K562 (cell line): ENCODE data around the gene PAFAH2. TPM values are rescaled to one million over a fixed set of nuclear protein-coding genes. Genes with fewer than 3 reads are reported as not detected.

ENCODE experiments used
- ATAC-seq: fragments of 200-7000 bp; cut with Tn5 transposase; 3 replicates; pipeline ENCODE4 v1.9.1; 2020; ENCODE audit warnings: moderate library complexity
- BruUV-seq: library from RNA; stranded (reverse); fragments of 400-500 nt; replicated peaks from 2 replicates; lab custom pipeline; 2021; lab: Mats Ljungman, UMichigan
- CTCF ChIA-PET: fragments of 300-600 bp; formaldehyde crosslinking; extraction: SDS; loops from one replicate; lab custom pipeline; 2021; ENCODE audit warnings: low intra/inter-chr PET ratio; lab: Yijun Ruan, JAX
- POLR2A ChIA-PET: fragments of 300-600, 350-650 bp; sonication (Branson Sonifier 250); formaldehyde crosslinking; extraction: SDS; loops from one replicate; lab custom pipeline; 2021; ENCODE audit warnings: antibody characterized with exemption, inconsistent platforms; lab: Yijun Ruan, JAX
- DNase-seq, 4 experiments: peaks; one replicate each; pipeline versions ENCODE4 v3.0.0 to v3.0.0-alpha.2; 2011 to 2018; ENCODE audit warnings: low spot score in 3 of 4, mixed read lengths in 3 of 4; ENCODE audit errors: extremely low read depth in 1 of 4
- FAIRE-seq: peaks from 2 replicates; lab custom pipeline; 2011; peaks lifted over from hg19 to GRCh38; lab: Jason Lieb, UNC
- H2AFZ ChIP-seq: 2 replicates; pipeline ENCODE4 v1.6.0; 2011; ENCODE audit warnings: low read depth, low read length, control low read depth, inconsistent platforms
- H3K27ac ChIP-seq: fragments of 200-600 bp; 3 replicates; pipeline ENCODE4 v1.8.0; 2011; ENCODE audit warnings: low read depth, mild to moderate bottlenecking, control low read depth, inconsistent platforms, low read length, moderate library complexity, mixed read lengths; ENCODE audit errors: extremely low read depth
- H3K27me3 ChIP-seq, 2 experiments: fragments of 300-600 bp in 1 of 2; 2 replicates in 1 of 2; 3 replicates in 1 of 2; pipeline versions ENCODE4 v1.6.0 to v1.8.0; 2011; ENCODE audit warnings: inconsistent platforms in 2 of 2, low read length in 2 of 2, mild to moderate bottlenecking in 1 of 2, mixed read lengths in 1 of 2, moderate library complexity in 1 of 2; ENCODE audit not compliant: control insufficient read depth in 2 of 2, insufficient read depth in 2 of 2
- H3K36me3 ChIP-seq: fragments of 300-600 bp; 3 replicates; pipeline ENCODE4 v1.8.0; 2011; ENCODE audit warnings: mild to moderate bottlenecking, low read length, inconsistent platforms; ENCODE audit not compliant: control insufficient read depth, insufficient read depth
- H3K4me1 ChIP-seq, 2 experiments: fragments of 200-600 bp in 1 of 2; replicated peaks in 1 of 2; 2 replicates in 1 of 2; 3 replicates in 1 of 2; pipeline versions ENCODE4 v1.5.1 to v1.8.0; 2011; ENCODE audit warnings: inconsistent platforms in 2 of 2, low read length in 2 of 2, mild to moderate bottlenecking in 1 of 2, mixed read lengths in 1 of 2, moderate library complexity in 1 of 2; ENCODE audit not compliant: control insufficient read depth in 2 of 2, insufficient read depth in 2 of 2
- H3K4me2 ChIP-seq: 2 replicates; pipeline ENCODE4 v1.6.1; 2011; ENCODE audit warnings: low read length, control low read depth, inconsistent platforms, mixed read lengths; ENCODE audit not compliant: insufficient read depth
- H3K4me3 ChIP-seq: fragments of 200-600 bp; sonication (generic), shearing (Covaris generic); 2 replicates; pipeline ENCODE4 v1.5.1; 2016; ENCODE audit warnings: control low read depth, inconsistent platforms
- H3K79me2 ChIP-seq: fragments of 200-600 bp; 3 replicates; pipeline ENCODE4 v1.8.0; 2011; ENCODE audit warnings: low read length, inconsistent platforms; ENCODE audit not compliant: control insufficient read depth, insufficient read depth
- H3K9ac ChIP-seq, 2 experiments: 2 replicates each; pipeline versions ENCODE4 v1.6.0 to v1.6.1; 2011; ENCODE audit warnings: low read depth in 2 of 2, low read length in 2 of 2, control low read depth in 1 of 2, inconsistent platforms in 1 of 2, mild to moderate bottlenecking in 1 of 2, mixed read lengths in 1 of 2; ENCODE audit not compliant: insufficient read depth in 1 of 2
- H3K9me1 ChIP-seq: one replicate; pipeline ENCODE4 v1.6.0; 2011; ENCODE audit warnings: inconsistent platforms, mild to moderate bottlenecking, low read length, moderate library complexity; ENCODE audit not compliant: control insufficient read depth, insufficient read depth
- H3K9me3 ChIP-seq: replicated peaks from 2 replicates; pipeline ENCODE4 v1.5.1; 2011; ENCODE audit warnings: low read depth, low read length, inconsistent platforms; ENCODE audit not compliant: control insufficient read depth, insufficient read depth
- H4K20me1 ChIP-seq: replicated peaks from 2 replicates; pipeline ENCODE4 v1.6.1; 2011; ENCODE audit warnings: low read length, inconsistent platforms, mixed read lengths; ENCODE audit not compliant: control insufficient read depth, insufficient read depth
- ARID1B ChIP-seq: fragments of 450-650 bp; IDR thresholded peaks from 2 replicates; pipeline ENCODE4 v1.6.1; 2016; ENCODE audit warnings: antibody characterized with exemption, mild to moderate bottlenecking, inconsistent platforms
- CBFA2T3 ChIP-seq: fragments of 450-650 bp; IDR thresholded peaks from 2 replicates; pipeline ENCODE4 v1.6.1; 2017
- CC2D1A ChIP-seq: fragments of 450-650 bp; IDR thresholded peaks from 2 replicates; pipeline ENCODE4 v1.6.1; 2017; ENCODE audit warnings: mild to moderate bottlenecking
- DPF2 ChIP-seq: fragments of 450-650 bp; IDR thresholded peaks from 2 replicates; pipeline ENCODE4 v1.6.1; 2016
- FOXA3 ChIP-seq, 2 experiments: fragments of 450-650 bp in 1 of 2; sonication (generic) in 1 of 2; formaldehyde crosslinking; IDR thresholded peaks in 1 of 2; conservative IDR thresholded peaks in 1 of 2; 2 replicates each; pipeline versions ENCODE4 v1.4.0 to v1.8.0; 2020 to 2022; ENCODE audit warnings: mild to moderate bottlenecking in 2 of 2, missing genetic modification reagents in 1 of 2
- FOXK2 ChIP-seq, 2 experiments: fragments of 450-650 bp; IDR thresholded peaks in 1 of 2; conservative IDR thresholded peaks in 1 of 2; 2 replicates each; pipeline ENCODE4 v1.6.1; 2016; ENCODE audit warnings: low read depth in 2 of 2, mild to moderate bottlenecking in 1 of 2
- KDM1A ChIP-seq, 2 experiments: fragments of 450-650 bp; IDR thresholded peaks; 2 replicates each; pipeline ENCODE4 v1.6.1; 2016; ENCODE audit warnings: mild to moderate bottlenecking in 2 of 2
- KLF16 ChIP-seq: IDR thresholded peaks from 2 replicates; pipeline ENCODE4 v1.6.1; 2016; ENCODE audit warnings: antibody characterized with exemption
- MYBL2 ChIP-seq, 2 experiments: fragments of 450-650 bp in 1 of 2; sonication (generic) in 1 of 2; formaldehyde crosslinking in 1 of 2; IDR thresholded peaks; 2 replicates each; pipeline versions ENCODE4 v1.6.1 to v1.8.1; 2017 to 2022; ENCODE audit warnings: borderline replicate concordance in 1 of 2, inconsistent platforms in 1 of 2, low read depth in 1 of 2, mild to moderate bottlenecking in 1 of 2, missing genetic modification reagents in 1 of 2, moderate library complexity in 1 of 2
- PHTF2 ChIP-seq: fragments of 250-450 bp; sonication (Bioruptor Pico); IDR thresholded peaks from 2 replicates; pipeline ENCODE4 v1.5.0; 2021; ENCODE audit warnings: mild to moderate bottlenecking
- PRDM10 ChIP-seq: fragments of 450-650 bp; IDR thresholded peaks from 2 replicates; pipeline ENCODE4 v1.6.1; 2018; ENCODE audit not compliant: partially characterized antibody
- SMARCA4 ChIP-seq: fragments of 450-650 bp; IDR thresholded peaks from 2 replicates; pipeline ENCODE4 v1.6.1; 2016
- SMARCE1 ChIP-seq: fragments of 450-650 bp; IDR thresholded peaks from 2 replicates; pipeline ENCODE4 v1.7.1; 2016; ENCODE audit warnings: mild to moderate bottlenecking
- SOX6 ChIP-seq: fragments of 450-650 bp; IDR thresholded peaks from 2 replicates; pipeline ENCODE4 v1.6.1; 2014; ENCODE audit warnings: mild to moderate bottlenecking
- TAL1 ChIP-seq: fragments of 450-650 bp; IDR thresholded peaks from 2 replicates; pipeline ENCODE4 v1.6.1; 2016; ENCODE audit warnings: mild to moderate bottlenecking
- TBP ChIP-seq: optimal IDR thresholded peaks from 2 replicates; pipeline ENCODE3; 2011; ENCODE audit warnings: low read depth, low read length, improper control_type of control experiment
- TEAD4 ChIP-seq, 2 experiments: sonication (generic) in 1 of 2; formaldehyde crosslinking in 1 of 2; IDR thresholded peaks; 2 replicates each; pipeline versions ENCODE4 v1.6.1 to v1.8.0; 2012 to 2022; ENCODE audit warnings: borderline replicate concordance in 1 of 2, inconsistent platforms in 1 of 2, low read length in 1 of 2, mild to moderate bottlenecking in 1 of 2, missing genetic modification reagents in 1 of 2
- ZEB2 ChIP-seq: fragments of 450-650 bp; IDR thresholded peaks from 2 replicates; pipeline ENCODE4 v1.6.1; 2016
- ZFX ChIP-seq: sonication (generic); formaldehyde crosslinking; IDR thresholded peaks from 2 replicates; pipeline ENCODE4 v1.8.0; 2022; ENCODE audit warnings: mild to moderate bottlenecking, missing genetic modification reagents, moderate library complexity
- ZKSCAN1 ChIP-seq: fragments of 150-350 bp; IDR thresholded peaks from 2 replicates; pipeline ENCODE4 v1.6.1; 2016; ENCODE audit warnings: low read depth, low read length
- ZNF124 ChIP-seq: sonication (generic); formaldehyde crosslinking; IDR thresholded peaks from 2 replicates; pipeline ENCODE4 v1.8.1; 2022; ENCODE audit warnings: missing genetic modification reagents
- in situ Hi-C: fragments of 300-500 bp; cut with MboI; formaldehyde crosslinking; loops from 4 replicates; pipeline ENCODE4 v1.15.0; 2018; ENCODE audit warnings: inconsistent platforms, mixed read lengths
- intact Hi-C: fragments of 100-400 bp; cut with micrococcal nuclease; formaldehyde crosslinking; loops from 2 replicates; pipeline ENCODE4 v1.14.2; 2022
- polyA plus RNA-seq, 8 experiments: library from polyadenylated mRNA; depleted of rRNA in 4 of 8; stranded (reverse) in 5 of 8; unstranded in 3 of 8; fragments of >200 nt; fragmentation: Nextera tagmentation in 2 of 8; fragmentation: Illumina TruSeq in 1 of 8; extraction: Ambion mirVana in 2 of 8; extraction: Trizol in 1 of 8; gene quantifications; 2 replicates each; pipeline versions ENCODE4 v1.2.1 to v1.2.3, GENCODE V29; 2011 to 2014; ENCODE audit warnings: inconsistent platforms in 1 of 8, missing spikeins in 1 of 8
- total RNA-seq, 7 experiments: library from RNA; depleted of rRNA in 6 of 7; stranded (reverse); fragments of >200 nt in 6 of 7; fragmentation: Illumina TruSeq in 2 of 7; extraction: Trizol in 2 of 7; gene quantifications; 2 replicates each; pipeline versions ENCODE4 v1.2.1 to v1.2.3, GENCODE V29; 2011 to 2021; ENCODE audit warnings: low replicate concordance in 1 of 7

The PAFAH2 gene
- total and polyA plus RNA-seq, 9 of the 15 experiments (the other 6 are each of a cell fraction or from before 2014, with no cell fraction given) = 4.2 to 10.9 (median 6.8) TPM

- in situ Hi-C loops (no loop called here), intact Hi-C loops (no loop called here)
- no peaks in the 10 kb centered on the region for H3K9me3 ChIP-seq
- FAIRE-seq (no peak), DNase-seq (no peak), ATAC-seq (no peak)
- peak overlapping the region; percentile 36; the same call in 1 of the 2 replicates for H2AFZ ChIP-seq
- no peaks in the 10 kb centered on the region for H3K27me3 ChIP-seq
- TF ChIP-seq SMARCE1 = peak; percentile 43; the same call in 1 of the 2 replicates
- TF ChIP-seq KDM1A (IDR thresholded peaks at IDR 0.05) = 0 out of 4 replicates have a peak, but pooled peaks of 1 of the 2 experiments have one; percentile 20
- TF ChIP-seq ZFX (CRISPR knock-in tag) = no peak
- TF ChIP-seq ZKSCAN1 = no peak
- peak; percentile 15; the same call in 1 of the 2 replicates for TF ChIP-seq TEAD4 (IDR thresholded peaks at IDR 0.05; ENCODE audit: low read length)
- TF ChIP-seq TEAD4 (CRISPR knock-in tag; IDR thresholded peaks at IDR 0.05; ENCODE audit: borderline replicate concordance) = no peak
- TF ChIP-seq FOXA3 (CRISPR knock-in tag; conservative IDR thresholded peaks at IDR 0.05 in 1 of 2, IDR thresholded peaks at IDR 0.05 in 1 of 2) = peak in 1 of 2 experiments; percentile 81; a peak in 2 of 4 replicates
- no peak for TF ChIP-seq CC2D1A
- peak; percentile 23; the same call in 1 of the 2 replicates for TF ChIP-seq CBFA2T3
- no peak for TF ChIP-seq PHTF2 (CRISPR knock-in tag)
- peak; percentile 70 for TF ChIP-seq PRDM10
- TF ChIP-seq KLF16 = no peak
- TF ChIP-seq MYBL2 (IDR thresholded peaks at IDR 0.05; ENCODE audit: low read depth) = no peak
- TF ChIP-seq MYBL2 (CRISPR knock-in tag; IDR thresholded peaks at IDR 0.05; ENCODE audit: borderline replicate concordance) = no peak
- TF ChIP-seq ARID1B = peak; percentile 53
- peak; percentile 51; the same call in 1 of the 2 replicates for TF ChIP-seq DPF2
- TF ChIP-seq ZNF124 (CRISPR knock-in tag) = no peak
- 0 out of 4 replicates have a peak, but pooled peaks of 1 of the 2 experiments have one; percentile 28 for TF ChIP-seq FOXK2 (conservative IDR thresholded peaks at IDR 0.05 in 1 of 2, IDR thresholded peaks at IDR 0.05 in 1 of 2; ENCODE audit: low read depth in 2 of 2)
- no peak for TF ChIP-seq SOX6
- TF ChIP-seq SMARCA4 = peak; percentile 61; the same call in 1 of the 2 replicates
- no peak for TF ChIP-seq TBP
- TF ChIP-seq TAL1 = 0 out of 2 replicates have a peak, but pooled peaks have one; percentile 13
- TF ChIP-seq ZEB2 = 0 out of 2 replicates have a peak, but pooled peaks have one; percentile 42
- BruUV-seq = no TSS peak
- no peak overlapping the region for H3K4me2 ChIP-seq
- H3K36me3 ChIP-seq = no peaks in the 10 kb centered on the region
- no peak overlapping the region for H3K27ac ChIP-seq
- peaks cover 11 to 15% of the 10 kb centered on the region in 2 experiments; a peak in 4 of 5 replicates for H3K4me1 ChIP-seq
- no peaks in the 10 kb centered on the region for H4K20me1 ChIP-seq
- no peak overlapping the region for H3K4me3 ChIP-seq
- H3K9me1 ChIP-seq = no peaks in the 10 kb centered on the region
- ChIA-PET POLR2A (interaction anchor here (0.6 to 2.3 kb wide), 4 partner anchors 10 to 152 kb away, joined by 3 to 7 read pairs (median 4); no protein-coding TSS in a partner anchor), CTCF (no interaction called here)
- H3K79me2 ChIP-seq = no peaks in the 10 kb centered on the region
- 0 out of 4 replicates have a peak overlapping the region, but pooled peaks of 1 of the 2 experiments have one; percentile 40 for H3K9ac ChIP-seq
Observed at GRCh38 chr1:25911162-25911561, 86.7 kb downstream of the PAFAH2 start.
